ENCODE results near the gene ELMO3. TPM values are rescaled to one million over a fixed set of nuclear protein-coding genes. Genes with fewer than 3 reads are reported as not detected.

The ELMO3 gene
- total and polyA plus RNA-seq, 8 donors: 4.9 to 21.2 (median 8.5) TPM

DNA sequence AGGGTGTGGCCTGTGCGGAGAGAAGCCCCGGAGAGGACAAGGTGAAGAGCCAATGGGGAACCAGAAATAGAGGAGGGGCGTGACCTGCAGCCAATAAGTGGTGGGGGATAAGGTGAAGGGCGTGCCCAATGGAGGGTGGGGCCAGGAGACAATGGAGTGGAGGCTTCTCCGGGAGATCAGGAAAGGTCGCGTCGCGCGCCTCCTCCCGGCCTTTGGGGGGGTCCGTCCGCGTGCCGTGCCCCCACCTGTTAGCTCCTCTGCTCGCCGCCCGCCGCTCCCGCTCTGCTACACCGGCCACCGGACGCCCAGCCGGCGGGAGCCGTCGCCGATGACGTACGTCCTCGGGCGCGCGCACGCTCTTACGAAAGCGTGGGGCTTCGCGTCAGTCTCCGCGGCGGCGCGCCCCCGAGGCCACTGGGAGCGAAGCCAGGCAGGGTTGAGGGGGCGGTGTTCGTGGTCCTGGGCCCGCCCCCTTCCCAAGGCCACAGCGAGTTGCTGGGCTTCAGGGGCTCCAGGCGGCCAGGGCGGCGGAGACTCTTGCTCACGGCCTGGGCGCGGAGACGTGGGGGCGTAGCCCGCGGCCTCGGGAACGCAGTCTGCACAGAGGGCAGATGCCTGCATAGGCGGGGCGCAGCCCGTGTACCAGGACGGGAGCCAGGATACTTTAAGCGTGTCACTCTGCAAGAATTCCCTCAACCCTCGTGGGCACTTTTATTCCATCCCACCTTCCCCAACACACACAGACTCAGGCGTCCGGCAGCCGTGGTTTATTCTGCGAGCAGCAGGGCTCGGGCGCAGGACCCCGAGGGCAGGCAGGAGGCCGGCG is 15.1 kb upstream of the ELMO3 start, which contains the start of gene MATCAP1:
TSS of gene MATCAP1 (minus strand) at position 337 of the 826 bp plus-strand sequence. CDS start 3,353 bp downstream, outside the sequence.
- DNase-seq: peak; percentile 95 to 97 (median 96)
- intact Hi-C loops (cut with DNase I): loop anchor here in 1 of 2 donors (10.0 kb wide), 1 partner anchor 209 kb away; no protein-coding TSS in a partner anchor
- Histone ChIP-seq H3K27me3 (peaks cover 0 to 11% of the 10 kb centered on the region in 2 donors), H3K9me3 (no peaks in the 10 kb centered on the region), H3K4me1 (peaks cover 23 to 57% of the 10 kb centered on the region in 2 donors), H3K4me3 (peak within 1 kb of the TSS; percentile 61 to 81), H3K36me3 (no peaks in the 10 kb centered on the region), H3K27ac (peak within 1 kb of the TSS; percentile 97 to 98)
- TF ChIP-seq, protein P1, sequence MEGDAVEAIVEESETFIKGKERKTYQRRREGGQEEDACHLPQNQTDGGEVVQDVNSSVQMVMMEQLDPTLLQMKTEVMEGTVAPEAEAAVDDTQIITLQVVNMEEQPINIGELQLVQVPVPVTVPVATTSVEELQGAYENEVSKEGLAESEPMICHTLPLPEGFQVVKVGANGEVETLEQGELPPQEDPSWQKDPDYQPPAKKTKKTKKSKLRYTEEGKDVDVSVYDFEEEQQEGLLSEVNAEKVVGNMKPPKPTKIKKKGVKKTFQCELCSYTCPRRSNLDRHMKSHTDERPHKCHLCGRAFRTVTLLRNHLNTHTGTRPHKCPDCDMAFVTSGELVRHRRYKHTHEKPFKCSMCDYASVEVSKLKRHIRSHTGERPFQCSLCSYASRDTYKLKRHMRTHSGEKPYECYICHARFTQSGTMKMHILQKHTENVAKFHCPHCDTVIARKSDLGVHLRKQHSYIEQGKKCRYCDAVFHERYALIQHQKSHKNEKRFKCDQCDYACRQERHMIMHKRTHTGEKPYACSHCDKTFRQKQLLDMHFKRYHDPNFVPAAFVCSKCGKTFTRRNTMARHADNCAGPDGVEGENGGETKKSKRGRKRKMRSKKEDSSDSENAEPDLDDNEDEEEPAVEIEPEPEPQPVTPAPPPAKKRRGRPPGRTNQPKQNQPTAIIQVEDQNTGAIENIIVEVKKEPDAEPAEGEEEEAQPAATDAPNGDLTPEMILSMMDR (IDR thresholded peaks at IDR 0.05): peak in 1 of 2 donors; percentile 14
- ATAC-seq: peak; percentile 94

DNA sequence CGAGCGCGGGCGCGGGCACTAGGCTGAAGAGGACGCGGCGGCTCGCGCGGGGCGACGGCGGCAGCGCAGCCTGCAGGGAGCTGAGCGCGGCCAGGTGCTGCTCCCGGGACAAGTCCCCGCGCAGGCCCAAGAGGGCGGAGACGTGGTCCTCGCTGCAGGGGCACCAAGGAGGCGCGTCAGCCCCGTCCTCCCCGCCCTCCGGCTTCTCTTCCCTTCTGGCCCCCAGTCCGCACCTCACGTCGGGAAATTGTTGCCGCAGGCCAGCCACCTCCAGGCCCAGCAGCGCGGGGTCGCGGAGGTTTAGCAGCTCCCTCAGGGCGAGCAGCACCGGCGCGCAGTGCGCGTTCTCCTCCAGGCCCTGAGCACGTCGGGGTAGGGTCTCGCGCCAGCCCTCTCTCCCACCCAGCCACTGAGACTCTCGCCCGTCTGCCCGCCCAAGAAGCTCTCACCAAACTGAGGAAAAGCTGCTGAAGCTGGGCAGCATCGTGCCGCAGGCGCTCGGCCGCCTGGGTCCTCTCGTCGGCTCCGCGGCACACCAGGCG is 14.4 kb upstream of the ELMO3 start:
- H3K36me3 ChIP-seq: no peaks in the 10 kb centered on the region
- intact Hi-C loops (cut with DNase I): loop anchor here in 1 of 2 donors (10.0 kb wide), 1 partner anchor 210 kb away; no protein-coding TSS in a partner anchor
- TF ChIP-seq, protein P1 (IDR thresholded peaks at IDR 0.05): no peak
- peak overlapping the region; percentile 61 to 81 for H3K4me3 ChIP-seq
- H3K4me1 ChIP-seq: peaks cover 22 to 52% of the 10 kb centered on the region in 2 donors
- peaks cover 0 to 11% of the 10 kb centered on the region in 2 donors for H3K27me3 ChIP-seq
- ATAC-seq (peak; percentile 29), DNase-seq (peak in 1 of 4 donors; percentile 90)
- H3K9me3 ChIP-seq: no peaks in the 10 kb centered on the region
- H3K27ac ChIP-seq: peak overlapping the region; percentile 97 to 98

DNA sequence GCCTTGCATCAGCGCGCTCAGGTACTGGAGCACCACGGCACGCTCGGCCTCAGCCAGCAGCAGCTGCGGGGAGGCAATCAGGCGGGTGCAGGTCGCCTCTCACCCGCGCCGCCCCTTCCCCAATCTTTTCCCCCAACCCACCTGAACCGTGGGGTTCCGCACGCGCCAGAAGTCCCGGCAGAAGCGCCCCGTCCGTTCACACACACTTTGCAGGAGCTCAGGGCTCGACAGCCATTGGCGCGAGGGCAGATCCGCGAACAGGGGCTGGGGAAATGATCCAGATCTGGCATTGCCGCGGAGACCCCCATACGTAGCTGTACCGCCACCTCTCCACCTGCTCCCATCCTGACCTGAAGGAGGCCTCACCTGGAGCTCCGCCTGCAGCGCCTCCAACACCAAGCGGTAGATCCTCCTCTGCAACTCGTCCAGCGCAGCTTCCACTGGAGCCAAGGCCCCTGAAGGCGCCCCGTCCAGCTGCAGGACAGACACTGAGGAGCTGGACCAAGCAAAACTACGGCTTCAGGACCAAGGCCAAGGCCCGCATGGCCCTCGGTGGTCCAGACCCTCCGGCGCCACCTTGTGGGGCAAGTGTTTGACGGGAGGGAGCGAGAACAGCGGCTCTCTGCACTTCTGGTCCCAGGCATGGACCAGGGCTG is 13.8 kb upstream of the ELMO3 start:
- peak overlapping the region in 1 of 2 donors; percentile 81 for H3K4me3 ChIP-seq
- peaks cover 0 to 11% of the 10 kb centered on the region in 2 donors for H3K27me3 ChIP-seq
- peak; percentile 83 to 96 (median 92) for DNase-seq
- H3K36me3 ChIP-seq: no peaks in the 10 kb centered on the region
- TF ChIP-seq, protein P1 (IDR thresholded peaks at IDR 0.05): peak; percentile 70 to 82
- ATAC-seq: peak; percentile 68
- no peaks in the 10 kb centered on the region for H3K9me3 ChIP-seq
- H3K27ac ChIP-seq: peak overlapping the region in 1 of 2 donors; percentile 97
- intact Hi-C loops (cut with DNase I): loop anchor here in 1 of 2 donors (10.0 kb wide), 1 partner anchor 210 kb away; no protein-coding TSS in a partner anchor
- peaks cover 22 to 52% of the 10 kb centered on the region in 2 donors for H3K4me1 ChIP-seq

DNA sequence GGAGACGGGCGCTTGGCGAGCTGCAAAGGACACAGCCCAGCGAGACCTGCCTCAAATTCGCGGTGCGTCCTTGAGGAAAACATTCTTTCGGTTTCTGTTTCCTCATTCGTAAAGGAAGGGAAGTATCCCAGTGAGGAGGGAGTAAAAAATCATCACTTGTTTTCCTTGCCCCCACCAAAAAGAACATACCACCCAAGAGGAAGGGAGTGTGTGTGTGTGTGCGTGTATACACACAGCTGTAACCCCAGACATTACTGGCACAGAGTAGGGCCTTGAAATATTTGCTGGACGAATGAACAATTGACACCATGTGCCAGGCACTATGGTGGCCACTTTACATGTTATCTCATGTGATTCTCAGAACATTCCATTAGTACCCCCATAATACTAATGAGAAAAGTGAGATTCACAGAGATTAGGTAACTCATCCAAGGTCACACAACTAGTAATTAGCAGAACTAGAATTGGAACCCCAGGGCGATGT is 13.2 kb upstream of the ELMO3 start:
- peaks cover 0 to 11% of the 10 kb centered on the region in 2 donors for H3K27me3 ChIP-seq
- TF ChIP-seq, protein P1 (IDR thresholded peaks at IDR 0.05): no peak
- H3K27ac ChIP-seq: no peak overlapping the region
- peaks cover 22 to 49% of the 10 kb centered on the region in 2 donors for H3K4me1 ChIP-seq
- no peaks in the 10 kb centered on the region for H3K36me3 ChIP-seq
- peak overlapping the region in 1 of 2 donors; percentile 81 for H3K4me3 ChIP-seq
- intact Hi-C loops (cut with DNase I): loop anchor here in 1 of 2 donors (10.0 kb wide), 1 partner anchor 211 kb away; no protein-coding TSS in a partner anchor
- no peak for DNase-seq
- no peak for ATAC-seq
- no peaks in the 10 kb centered on the region for H3K9me3 ChIP-seq

All from left lung (tissue), 10 donors.